ENCODE measurements around the gene CACNA1D. TPM values are rescaled to one million over a fixed set of nuclear protein-coding genes. Genes with fewer than 3 reads are reported as not detected.

The CACNA1D gene
- total RNA-seq, 1 experiment from 2014 or later = 1.1 TPM

- Histone ChIP-seq H3K9me2 (ENCODE audit: insufficient read depth) (no peaks in the 10 kb centered on the region), H3K9ac (ENCODE audit: low read length) (no peak overlapping the region), H3K27me3 (ENCODE audit: insufficient read depth, low read length) (peaks cover 10% of the 10 kb centered on the region), H2AFZ (ENCODE audit: low read depth, low read length, poor library complexity, severe bottlenecking) (no peak overlapping the region), H4K20me1 (ENCODE audit: insufficient read depth) (no peaks in the 10 kb centered on the region), H3K4me3 (replicated peaks in 1 of 2; ENCODE audit: low read depth in 1 of 2, low read length in 2 of 2) (no peak overlapping the region), H3K27ac (ENCODE audit: low read depth, low read length) (no peak overlapping the region), H3K36me3 (ENCODE audit: control insufficient read depth in 1 of 2, insufficient read depth in 2 of 2, low read length in 2 of 2) (no peaks in the 10 kb centered on the region), H3K4me2 (ENCODE audit: low read length) (no peak overlapping the region), H3K4me1 (ENCODE audit: control insufficient read depth in 1 of 2, insufficient read depth in 2 of 2, low read length in 2 of 2) (no peaks in the 10 kb centered on the region), H3K79me2 (ENCODE audit: insufficient read depth, low read length) (no peaks in the 10 kb centered on the region), H3K9me3 (ENCODE audit: control insufficient read depth in 1 of 2, insufficient read depth in 1 of 2, low read depth in 1 of 2, low read length in 2 of 2) (no peaks in the 10 kb centered on the region)
- DNase-seq (ENCODE audit: low read depth, low spot score) = no peak
- RAD21 ChIA-PET (ENCODE audit: low non-redundant PET in 1 of 2, low total read pairs in 2 of 2, uncharacterized antibody in 2 of 2, unreplicated experiment in 2 of 2) = no interaction called here
- intact Hi-C loops (cut with micrococcal nuclease) = no loop called here
- no peak for ATAC-seq
- POLR2A ChIA-PET = no interaction called here
- TF ChIP-seq RAD21 (IDR thresholded peaks at IDR 0.05; ENCODE audit: low read depth) (no peak), REST (IDR thresholded peaks at IDR 0.05; ENCODE audit: low read depth) (no peak), TCF7L2 (IDR thresholded peaks at IDR 0.05; ENCODE audit: borderline replicate concordance, extremely low read depth, insufficient read depth, insufficient read length) (no peak), JUND (IDR thresholded peaks at IDR 0.05) (no peak), SP1 (IDR thresholded peaks at IDR 0.05; ENCODE audit: low read depth) (no peak)
- CTCF ChIA-PET = no interaction called here
- BruUV-seq (replicated peaks) = no TSS peak
These were observed 39.8 kb downstream of the CACNA1D start for GRCh38 chr3:53534216-53534615.

GRCh38 chr3:53534676-53535400 is 40.4 kb downstream of the CACNA1D start:
- Histone ChIP-seq H3K4me2 (ENCODE audit: low read length) (no peak overlapping the region), H3K36me3 (ENCODE audit: control insufficient read depth in 1 of 2, insufficient read depth in 2 of 2, low read length in 2 of 2) (no peaks in the 10 kb centered on the region), H3K9me3 (ENCODE audit: control insufficient read depth in 1 of 2, insufficient read depth in 1 of 2, low read depth in 1 of 2, low read length in 2 of 2) (no peaks in the 10 kb centered on the region), H3K79me2 (ENCODE audit: insufficient read depth, low read length) (no peaks in the 10 kb centered on the region), H3K9ac (ENCODE audit: low read length) (no peak overlapping the region), H2AFZ (ENCODE audit: low read depth, low read length, poor library complexity, severe bottlenecking) (no peak overlapping the region), H3K4me1 (ENCODE audit: control insufficient read depth in 1 of 2, insufficient read depth in 2 of 2, low read length in 2 of 2) (no peaks in the 10 kb centered on the region), H3K27ac (ENCODE audit: low read depth, low read length) (no peak overlapping the region), H3K4me3 (replicated peaks in 1 of 2; ENCODE audit: low read depth in 1 of 2, low read length in 2 of 2) (no peak overlapping the region), H3K9me2 (ENCODE audit: insufficient read depth) (no peaks in the 10 kb centered on the region), H4K20me1 (ENCODE audit: insufficient read depth) (no peaks in the 10 kb centered on the region), H3K27me3 (ENCODE audit: insufficient read depth, low read length) (peaks cover 7% of the 10 kb centered on the region)
- ChIA-PET RAD21 (ENCODE audit: low non-redundant PET in 1 of 2, low total read pairs in 2 of 2, uncharacterized antibody in 2 of 2, unreplicated experiment in 2 of 2) (no interaction called here), POLR2A (no interaction called here), CTCF (no interaction called here)
- intact Hi-C loops (cut with micrococcal nuclease) = no loop called here
- DNase-seq (ENCODE audit: low read depth, low spot score) = no peak
- BruUV-seq (replicated peaks) = no TSS peak
- ATAC-seq = no peak
- TF ChIP-seq TCF7L2 (IDR thresholded peaks at IDR 0.05; ENCODE audit: borderline replicate concordance, extremely low read depth, insufficient read depth, insufficient read length) (no peak), CEBPB (IDR thresholded peaks at IDR 0.05; ENCODE audit: low read depth) (no peak), YY1 (IDR thresholded peaks at IDR 0.05; ENCODE audit: extremely low read depth, insufficient replicate concordance, low read depth, low read length) (no peak), ZNF274 (IDR thresholded peaks at IDR 0.05; ENCODE audit: low read depth, low read length) (no peak), SIN3A (IDR thresholded peaks at IDR 0.05; ENCODE audit: low read depth) (no peak), ELF1 (IDR thresholded peaks at IDR 0.05; ENCODE audit: borderline replicate concordance, low read depth) (no peak), EZH2phosphoT487 (IDR thresholded peaks at IDR 0.05; ENCODE audit: borderline replicate concordance) (no peak), SRF (IDR thresholded peaks at IDR 0.05; ENCODE audit: low read depth) (no peak), FOSL1 (IDR thresholded peaks at IDR 0.05; ENCODE audit: low read depth) (no peak), ATF3 (IDR thresholded peaks at IDR 0.05) (no peak), CBX3 (IDR thresholded peaks at IDR 0.05; ENCODE audit: low read depth) (no peak), POLR2AphosphoS5 (IDR thresholded peaks at IDR 0.05; ENCODE audit: low read depth, low read length) (no peak)

Data from HCT116 (cell line).